LHCN-M2 (cell line): Measurements from ENCODE around the gene RAB5B. TPM values are rescaled to one million over a fixed set of nuclear protein-coding genes. Genes with fewer than 3 reads are reported as not detected.

Experiments
- total RNA-seq: library from RNA; depleted of rRNA; stranded (reverse); fragments of >200 nt; gene quantifications from 2 replicates; pipeline ENCODE4 v1.2.3, GENCODE V29; 2014; rRNA removed

Gene RAB5B
- total RNA-seq, 1 experiment from 2014 or later, result 60.3 TPM

Other genes with a start within 250 kb of the RAB5B start
- gene CD63, start 245.1 kb upstream of the RAB5B start, total RNA-seq, result 2,065 and 2,281 TPM in 2 replicates
- gene GDF11, start 231.0 kb upstream of the RAB5B start, total RNA-seq, result 10.0 and 17.3 TPM in 2 replicates
- 96.4 and 111 TPM in 2 replicates for gene SARNP, start 156.4 kb upstream of the RAB5B start, total RNA-seq
- 17.2 and 19.7 TPM in 2 replicates for gene ORMDL2, start 156.0 kb upstream of the RAB5B start, total RNA-seq
- gene DNAJC14, start 144.5 kb upstream of the RAB5B start, total RNA-seq, result 48.5 and 54.8 TPM in 2 replicates
- 24.1 and 24.9 TPM in 2 replicates for gene MMP19, start 131.1 kb upstream of the RAB5B start, total RNA-seq
- 39.5 and 54.8 TPM in 2 replicates for gene PYM1, start 46.2 kb upstream of the RAB5B start, total RNA-seq
- 56.0 and 71.4 TPM in 2 replicates for gene DGKA, start 42.9 kb upstream of the RAB5B start, total RNA-seq
- 0.32 and 0.52 TPM in 2 replicates for gene PMEL, start 8.0 kb upstream of the RAB5B start, total RNA-seq
- gene CDK2, start 7.2 kb upstream of the RAB5B start, total RNA-seq, result 64.4 and 66.5 TPM in 2 replicates
- gene SUOX, start 23.2 kb downstream of the RAB5B start, total RNA-seq, result 16.1 and 21.8 TPM in 2 replicates
- 2.2 and 3.4 TPM in 2 replicates for gene IKZF4, start 47.0 kb downstream of the RAB5B start, total RNA-seq
- 414 and 1,103 TPM in 2 replicates for gene RPS26, start 67.8 kb downstream of the RAB5B start, total RNA-seq
- gene ERBB3, start 106.1 kb downstream of the RAB5B start, total RNA-seq, result 1.7 TPM in 1 of 2 replicates, not detected in the other
- gene PA2G4, start 130.5 kb downstream of the RAB5B start, total RNA-seq, result 247 and 307 TPM in 2 replicates
- 1,853 and 1,922 TPM in 2 replicates for gene RPL41, start 142.6 kb downstream of the RAB5B start, total RNA-seq
- gene ZC3H10, start 144.2 kb downstream of the RAB5B start, total RNA-seq, result 3.6 and 3.8 TPM in 2 replicates
- gene ESYT1, start 154.2 kb downstream of the RAB5B start, total RNA-seq, result 169 and 173 TPM in 2 replicates
- 130 and 136 TPM in 2 replicates for gene MYL6B, start 178.5 kb downstream of the RAB5B start, total RNA-seq
- 1,787 and 1,859 TPM in 2 replicates for gene MYL6, start 184.3 kb downstream of the RAB5B start, total RNA-seq
- gene SMARCC2, start 215.4 kb downstream of the RAB5B start, total RNA-seq, result 41.6 and 60.4 TPM in 2 replicates
- gene RNF41, start 247.8 kb downstream of the RAB5B start, total RNA-seq, result 50.3 and 52.8 TPM in 2 replicates